NCI-H1694 (cell line): Measurements from ENCODE around the gene LRRTM3.

Source experiments
- DNase-seq: peaks from one replicate; lab custom pipeline; 2025; lab: John Stamatoyannopoulos, UW

LRRTM3 gene

GRCh38 chr10:66934711-66935110 lies 8.9 kb downstream of the LRRTM3 start:
- no peak for DNase-seq

GRCh38 chr10:66940965-66941364 lies 15.1 kb downstream of the LRRTM3 start:
- no peak for DNase-seq

GRCh38 chr10:66941491-66941890 lies 15.7 kb downstream of the LRRTM3 start:
- DNase-seq = no peak

- no peak for DNase-seq
Observed at GRCh38 chr10:66942407-66942806, 16.6 kb downstream of the LRRTM3 start.

GRCh38 chr10:66943590-66943989 lies 17.8 kb downstream of the LRRTM3 start:
- no peak for DNase-seq

- DNase-seq = no peak
Observed at GRCh38 chr10:66951896-66952295, 26.1 kb downstream of the LRRTM3 start.

- DNase-seq = no peak
Observed at GRCh38 chr10:66958466-66958865, 32.6 kb downstream of the LRRTM3 start.

GRCh38 chr10:66964946-66965345 lies 39.1 kb downstream of the LRRTM3 start:
- DNase-seq = no peak

GRCh38 chr10:66980246-66980815 lies 54.5 kb downstream of the LRRTM3 start:
- no peak for DNase-seq

- DNase-seq = no peak
Observed at GRCh38 chr10:66981361-66982052, 55.7 kb downstream of the LRRTM3 start.

GRCh38 chr10:66982053-66982420 lies 56.2 kb downstream of the LRRTM3 start:
- DNase-seq = no peak

- DNase-seq = no peak
Observed at GRCh38 chr10:66982792-66983474, 57.1 kb downstream of the LRRTM3 start.

GRCh38 chr10:66983475-66983818 lies 57.6 kb downstream of the LRRTM3 start:
- DNase-seq = no peak

- DNase-seq = no peak
Observed at GRCh38 chr10:66990143-66990830, 64.5 kb downstream of the LRRTM3 start.

GRCh38 chr10:66996996-66997395 lies 71.2 kb downstream of the LRRTM3 start:
- no peak for DNase-seq

GRCh38 chr10:66999762-67000545 lies 74.1 kb downstream of the LRRTM3 start:
- DNase-seq = no peak

GRCh38 chr10:67004690-67005089 lies 78.9 kb downstream of the LRRTM3 start:
- DNase-seq = no peak

- DNase-seq = no peak
Observed at GRCh38 chr10:67005981-67006380, 80.1 kb downstream of the LRRTM3 start.

GRCh38 chr10:67011480-67011879 lies 85.6 kb downstream of the LRRTM3 start:
- DNase-seq = no peak

- no peak for DNase-seq
Observed at GRCh38 chr10:67011981-67012380, 86.1 kb downstream of the LRRTM3 start.

GRCh38 chr10:67015225-67015624 lies 89.4 kb downstream of the LRRTM3 start:
- no peak for DNase-seq

GRCh38 chr10:67017218-67017617 lies 91.4 kb downstream of the LRRTM3 start:
- DNase-seq = no peak
